Omental fat pad (tissue), 4 donors: Measurements from ENCODE around the gene ARSB. TPM values are rescaled to one million over a fixed set of nuclear protein-coding genes. Genes with fewer than 3 reads are reported as not detected.
"Not testable (repeated sequence)": the region's sequence is repeated elsewhere in the genome, so short reads cannot be mapped to it uniquely, and the experiment has no call there.

Experiments
- ATAC-seq: fragments of 150-250 bp; one replicate; pipeline ENCODE4 v1.9.1; 2016; ENCODE audit warnings: mild to moderate bottlenecking, moderate library complexity; ENCODE audit not compliant: low FRiP score
- DNase-seq: peaks from one replicate; pipeline ENCODE4 v3.0.0-alpha.2; 2019; ENCODE audit warnings: low spot score
- CTCF ChIP-seq, 3 donors: fragments of 450-650 bp; IDR thresholded peaks; one replicate each; pipeline ENCODE4 v1.5.1; 2016 to 2017; ENCODE audit warnings: antibody characterized with exemption in 3 of 3, mild to moderate bottlenecking in 3 of 3, moderate library complexity in 2 of 3
- total RNA-seq, 4 donors: library from RNA; depleted of rRNA; stranded (reverse); fragments of >200 nt; gene quantifications; one replicate each; pipeline ENCODE4 v1.1.0, GENCODE V29; 2016

Gene ARSB
- total RNA-seq, 4 donors from 2014 or later, result 15.4 to 22.7 (median 15.8) TPM

- no peak for TF ChIP-seq CTCF (IDR thresholded peaks at IDR 0.05)
- DNase-seq (peak; percentile 60), ATAC-seq (peak; percentile 90)
Observed at GRCh38 chr5:78984439-78985115, 533 bp downstream of the ARSB start.

- TF ChIP-seq CTCF (IDR thresholded peaks at IDR 0.05), result no peak
- no peak for DNase-seq
- no peak for ATAC-seq
Observed at GRCh38 chr5:78983601-78984438, 1.3 kb downstream of the ARSB start.

GRCh38 chr5:78983194-78983593 is 1.9 kb downstream of the ARSB start:
- ATAC-seq, DNase-seq: not testable (repeated sequence)

GRCh38 chr5:78979909-78980308 is 5.2 kb downstream of the ARSB start:
- ATAC-seq, result no peak
- no peak for TF ChIP-seq CTCF (IDR thresholded peaks at IDR 0.05)
- no peak for DNase-seq

- ATAC-seq (no peak), DNase-seq (no peak)
- no peak for TF ChIP-seq CTCF (IDR thresholded peaks at IDR 0.05)
Observed at GRCh38 chr5:78979117-78979742, 5.9 kb downstream of the ARSB start.

GRCh38 chr5:78975035-78975434 is 10.1 kb downstream of the ARSB start:
- DNase-seq (no peak), ATAC-seq (peak; percentile 5)
- TF ChIP-seq CTCF (IDR thresholded peaks at IDR 0.05), result no peak

GRCh38 chr5:78974601-78975000 is 10.5 kb downstream of the ARSB start:
- ATAC-seq (no peak), DNase-seq (no peak)
- TF ChIP-seq CTCF (IDR thresholded peaks at IDR 0.05), result no peak
